SK-N-MC (cell line): ENCODE results near the gene NDC1.

Experiments used
- EZH2 ChIP-seq: fragments of 200-600 bp; sonication (generic); IDR thresholded peaks from one replicate; pipeline ENCODE4 v1.6.1; 2017; ENCODE audit warnings: antibody characterized with exemption
- POLR2AphosphoS5 ChIP-seq: IDR thresholded peaks from 2 replicates; pipeline ENCODE4 v1.6.1; 2012; ENCODE audit warnings: mild to moderate bottlenecking, low read depth, low read length, borderline replicate concordance

DNA sequence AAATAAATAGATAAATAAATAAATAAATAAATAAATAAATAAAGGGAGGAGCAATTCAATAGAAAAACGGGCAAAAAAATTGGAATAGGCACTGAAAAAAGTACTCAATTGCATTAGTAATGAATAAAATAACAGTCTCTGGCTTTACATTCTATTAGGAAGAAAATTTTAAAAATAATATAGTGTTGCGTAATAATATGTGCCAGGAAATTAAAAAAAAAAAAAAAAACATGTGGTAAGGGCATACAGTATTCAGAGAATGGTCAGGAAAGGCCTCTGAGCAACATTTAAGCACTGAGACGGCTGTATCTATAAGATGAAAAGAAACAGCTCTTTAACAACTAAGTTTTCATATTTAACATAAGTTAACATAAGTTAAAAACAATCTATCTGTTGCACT, 50.4 kb downstream of the NDC1 start:
- TF ChIP-seq POLR2AphosphoS5 (no peak), EZH2 (no peak)
